Astrocyte of the cerebellum (primary cell): ENCODE data around the gene OLFM3.

ENCODE experiments used
- DNase-seq: peaks from one replicate; pipeline ENCODE4 v3.0.0-alpha.2; 2011; ENCODE audit warnings: low read depth
- H3K4me3 ChIP-seq: 2 replicates; pipeline ENCODE4 v1.5.1; 2011; ENCODE audit warnings: mild to moderate bottlenecking, low read depth, low read length, moderate library complexity
- in situ Hi-C: cut with HindIII; loops from 2 replicates; pipeline ENCODE4 v1.10.0; 2017; ENCODE audit warnings: low sequenced_read_pairs
- TF ChIP-seq, protein P1 (sequence below): IDR thresholded peaks from 2 replicates; pipeline ENCODE4 v1.5.1; 2012; ENCODE audit warnings: low read length, low read depth, moderate library complexity, mild to moderate bottlenecking; ENCODE audit errors: missing control alignments

Gene OLFM3

DNA sequence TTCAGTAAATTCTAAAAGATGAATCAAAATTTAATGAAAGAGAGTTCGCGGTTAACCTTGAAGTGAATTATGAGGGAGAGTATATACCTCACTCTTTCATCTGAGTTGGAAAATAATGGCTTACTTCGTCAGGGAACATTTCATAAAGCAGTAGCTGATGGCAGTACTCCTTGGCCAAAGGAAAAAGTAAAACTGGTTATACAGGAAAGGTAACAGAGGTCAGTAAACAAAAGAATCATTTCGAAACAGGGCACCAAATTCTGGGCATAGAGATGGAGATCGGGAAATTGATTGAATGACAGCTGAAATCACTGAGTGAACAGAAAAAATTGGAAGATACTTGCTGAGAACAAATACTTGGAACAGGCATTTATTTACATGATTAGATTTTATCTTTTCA is 199.0 kb downstream of the OLFM3 start:
- TF ChIP-seq, protein P1, sequence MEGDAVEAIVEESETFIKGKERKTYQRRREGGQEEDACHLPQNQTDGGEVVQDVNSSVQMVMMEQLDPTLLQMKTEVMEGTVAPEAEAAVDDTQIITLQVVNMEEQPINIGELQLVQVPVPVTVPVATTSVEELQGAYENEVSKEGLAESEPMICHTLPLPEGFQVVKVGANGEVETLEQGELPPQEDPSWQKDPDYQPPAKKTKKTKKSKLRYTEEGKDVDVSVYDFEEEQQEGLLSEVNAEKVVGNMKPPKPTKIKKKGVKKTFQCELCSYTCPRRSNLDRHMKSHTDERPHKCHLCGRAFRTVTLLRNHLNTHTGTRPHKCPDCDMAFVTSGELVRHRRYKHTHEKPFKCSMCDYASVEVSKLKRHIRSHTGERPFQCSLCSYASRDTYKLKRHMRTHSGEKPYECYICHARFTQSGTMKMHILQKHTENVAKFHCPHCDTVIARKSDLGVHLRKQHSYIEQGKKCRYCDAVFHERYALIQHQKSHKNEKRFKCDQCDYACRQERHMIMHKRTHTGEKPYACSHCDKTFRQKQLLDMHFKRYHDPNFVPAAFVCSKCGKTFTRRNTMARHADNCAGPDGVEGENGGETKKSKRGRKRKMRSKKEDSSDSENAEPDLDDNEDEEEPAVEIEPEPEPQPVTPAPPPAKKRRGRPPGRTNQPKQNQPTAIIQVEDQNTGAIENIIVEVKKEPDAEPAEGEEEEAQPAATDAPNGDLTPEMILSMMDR = no peak
- in situ Hi-C loops = no loop called here

DNA sequence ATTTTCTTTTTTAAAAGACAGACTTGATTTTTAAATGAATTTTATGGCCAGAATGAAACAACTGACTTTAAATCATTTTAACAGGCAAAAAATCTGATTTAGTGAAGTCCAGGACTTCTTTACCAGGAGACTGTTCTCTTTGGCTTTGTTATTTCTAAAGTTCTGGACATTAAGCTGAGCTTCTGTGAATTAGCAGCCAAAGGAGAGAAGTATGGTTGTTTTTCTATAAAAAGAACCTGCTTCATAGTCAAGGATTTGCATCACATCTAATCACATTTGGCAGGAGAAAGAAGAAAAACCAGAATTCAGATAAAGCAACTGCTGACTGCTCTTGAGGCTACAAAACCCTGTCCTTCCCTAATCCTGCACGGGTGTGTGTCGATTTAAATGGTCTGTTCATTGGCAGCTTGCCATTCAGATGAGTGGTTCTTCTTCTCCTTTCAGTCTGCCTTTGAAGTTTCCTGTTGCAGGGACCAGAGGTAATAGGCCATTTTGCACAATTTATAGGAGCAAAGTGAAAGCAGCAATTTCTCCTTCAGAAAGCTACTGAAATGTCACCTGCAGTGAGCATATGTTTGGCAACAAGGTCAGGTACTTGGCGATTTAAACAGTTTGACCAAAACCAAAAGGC is 215.4 kb downstream of the OLFM3 start:
- peak; percentile 0 for DNase-seq
- H3K4me3 ChIP-seq = no peak overlapping the region
- TF ChIP-seq, protein P1 = no peak
- in situ Hi-C loops = no loop called here

More for the DNA sequence above, 199.0 kb downstream of the OLFM3 start:
- H3K4me3 ChIP-seq = no peak overlapping the region
- DNase-seq = no peak

DNA sequence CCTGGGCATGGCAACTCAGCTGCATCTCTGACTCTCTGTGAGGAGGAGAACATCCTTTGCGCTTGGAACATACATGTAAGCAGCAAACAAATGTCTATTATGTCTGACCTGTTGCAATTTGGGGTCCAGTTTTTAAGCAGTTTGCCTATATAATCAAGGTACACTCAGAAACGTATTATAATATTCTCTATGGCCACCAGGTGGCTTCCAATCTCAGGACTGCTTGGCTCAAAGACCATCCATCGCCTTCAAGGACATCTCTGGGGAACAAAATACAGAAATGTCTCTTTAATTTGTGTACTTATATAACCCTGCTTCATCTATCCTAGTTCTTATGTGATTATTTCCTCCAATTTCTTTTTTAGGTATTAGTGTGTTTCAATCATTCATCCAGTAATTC is 227.2 kb downstream of the OLFM3 start:
- TF ChIP-seq, protein P1 = peak; percentile 48
- in situ Hi-C loops = no loop called here
- DNase-seq = no peak
- H3K4me3 ChIP-seq = no peak overlapping the region

DNA sequence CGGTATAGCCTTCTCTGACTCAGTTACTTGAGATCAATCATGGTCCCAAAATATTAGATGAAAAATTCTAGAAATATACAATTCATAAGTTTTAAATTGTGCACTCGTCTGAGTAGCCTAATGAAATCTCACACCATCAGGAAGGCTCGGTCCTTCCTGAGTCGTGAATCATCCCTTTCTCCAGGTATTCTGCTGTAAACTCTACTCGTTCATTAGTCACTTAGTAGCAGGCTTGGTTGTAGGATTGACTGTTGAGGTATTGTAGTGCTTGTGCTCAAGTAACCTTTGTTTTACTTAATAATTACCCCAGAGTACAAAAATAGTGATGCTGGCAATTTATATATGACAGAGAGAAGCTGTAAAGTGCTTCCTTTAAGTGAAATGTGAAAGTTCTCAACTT is 238.7 kb downstream of the OLFM3 start:
- no peak overlapping the region for H3K4me3 ChIP-seq
- no peak for DNase-seq
- TF ChIP-seq, protein P1 = no peak
- in situ Hi-C loops = no loop called here

DNA sequence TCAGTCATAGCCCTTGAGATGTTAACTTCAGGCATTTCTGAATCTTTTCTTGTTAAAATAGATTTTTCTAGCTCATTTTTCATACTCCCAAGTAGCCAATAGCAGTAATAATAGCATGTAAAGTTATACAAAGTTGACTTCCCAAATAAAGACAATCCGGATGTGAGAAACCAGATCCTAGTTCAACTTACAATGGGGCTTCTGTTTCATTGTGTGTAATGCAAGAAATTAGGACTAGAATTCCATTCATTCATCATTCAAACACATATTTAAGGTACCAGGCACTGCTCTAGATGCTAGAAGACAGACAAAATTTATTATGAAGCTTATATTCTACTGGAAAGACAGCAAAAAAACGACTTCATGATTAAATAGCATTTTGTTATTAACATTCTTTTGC is 240.3 kb downstream of the OLFM3 start:
- TF ChIP-seq, protein P1 = no peak
- no peak overlapping the region for H3K4me3 ChIP-seq
- in situ Hi-C loops = no loop called here
- DNase-seq = no peak
